ENCODE measurements around the gene STRBP. TPM values are rescaled to one million over a fixed set of nuclear protein-coding genes. Genes with fewer than 3 reads are reported as not detected.
A peak's percentile ranks its signal among the peaks of the same experiment; 100 is the strongest.

STRBP gene
- total and polyA plus RNA-seq, 8 donors = 16.5 to 40.4 (median 36.8) TPM

GRCh38 chr9:123115146-123115913 lies 153.1 kb downstream of the STRBP start:
- no peak for ATAC-seq
- TF ChIP-seq, protein P1, sequence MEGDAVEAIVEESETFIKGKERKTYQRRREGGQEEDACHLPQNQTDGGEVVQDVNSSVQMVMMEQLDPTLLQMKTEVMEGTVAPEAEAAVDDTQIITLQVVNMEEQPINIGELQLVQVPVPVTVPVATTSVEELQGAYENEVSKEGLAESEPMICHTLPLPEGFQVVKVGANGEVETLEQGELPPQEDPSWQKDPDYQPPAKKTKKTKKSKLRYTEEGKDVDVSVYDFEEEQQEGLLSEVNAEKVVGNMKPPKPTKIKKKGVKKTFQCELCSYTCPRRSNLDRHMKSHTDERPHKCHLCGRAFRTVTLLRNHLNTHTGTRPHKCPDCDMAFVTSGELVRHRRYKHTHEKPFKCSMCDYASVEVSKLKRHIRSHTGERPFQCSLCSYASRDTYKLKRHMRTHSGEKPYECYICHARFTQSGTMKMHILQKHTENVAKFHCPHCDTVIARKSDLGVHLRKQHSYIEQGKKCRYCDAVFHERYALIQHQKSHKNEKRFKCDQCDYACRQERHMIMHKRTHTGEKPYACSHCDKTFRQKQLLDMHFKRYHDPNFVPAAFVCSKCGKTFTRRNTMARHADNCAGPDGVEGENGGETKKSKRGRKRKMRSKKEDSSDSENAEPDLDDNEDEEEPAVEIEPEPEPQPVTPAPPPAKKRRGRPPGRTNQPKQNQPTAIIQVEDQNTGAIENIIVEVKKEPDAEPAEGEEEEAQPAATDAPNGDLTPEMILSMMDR (IDR thresholded peaks at IDR 0.05) = no peak
- Histone ChIP-seq H3K27me3 (no peaks in the 10 kb centered on the region), H3K4me3 (no peak overlapping the region), H3K27ac (no peak overlapping the region), H3K9me3 (no peaks in the 10 kb centered on the region), H3K4me1 (no peaks in the 10 kb centered on the region), H3K36me3 (no peaks in the 10 kb centered on the region)
- no peak for DNase-seq
- intact Hi-C loops (cut with DNase I) = no loop called here

- H3K27me3 ChIP-seq = no peaks in the 10 kb centered on the region
- intact Hi-C loops (cut with DNase I) = no loop called here
- DNase-seq (no peak), ATAC-seq (no peak)
- H3K36me3 ChIP-seq = peaks cover 0 to 13% of the 10 kb centered on the region in 2 donors
- TF ChIP-seq, protein P1 (IDR thresholded peaks at IDR 0.05) = no peak
- no peak overlapping the region for H3K27ac ChIP-seq
- no peaks in the 10 kb centered on the region for H3K9me3 ChIP-seq
- no peaks in the 10 kb centered on the region for H3K4me1 ChIP-seq
- no peak overlapping the region for H3K4me3 ChIP-seq
Observed at GRCh38 chr9:123113185-123113584, 155.2 kb downstream of the STRBP start.

- Histone ChIP-seq H3K4me1 (no peaks in the 10 kb centered on the region), H3K36me3 (peaks cover 0 to 22% of the 10 kb centered on the region in 2 donors), H3K27me3 (no peaks in the 10 kb centered on the region), H3K4me3 (no peak overlapping the region), H3K9me3 (no peaks in the 10 kb centered on the region), H3K27ac (no peak overlapping the region)
- DNase-seq (peak in 1 of 4 donors; percentile 77), ATAC-seq (peak; percentile 46)
- intact Hi-C loops (cut with DNase I) = no loop called here
- TF ChIP-seq, protein P1 (IDR thresholded peaks at IDR 0.05) = no peak
Observed at GRCh38 chr9:123112015-123112975, 156.1 kb downstream of the STRBP start.

- Histone ChIP-seq H3K27me3 (no peaks in the 10 kb centered on the region), H3K9me3 (no peaks in the 10 kb centered on the region), H3K4me3 (no peak overlapping the region), H3K4me1 (no peaks in the 10 kb centered on the region), H3K36me3 (peaks cover 0 to 30% of the 10 kb centered on the region in 2 donors), H3K27ac (no peak overlapping the region)
- TF ChIP-seq, protein P1 (IDR thresholded peaks at IDR 0.05) = no peak
- ATAC-seq = peak; percentile 85
- intact Hi-C loops (cut with DNase I) = no loop called here
- peak in 2 of 4 donors; percentile 47 to 70 for DNase-seq
Observed at GRCh38 chr9:123111427-123112014, 156.9 kb downstream of the STRBP start.
